ENCODE measurements around the gene VPS39. TPM values are rescaled to one million over a fixed set of nuclear protein-coding genes. Genes with fewer than 3 reads are reported as not detected.

The VPS39 gene
- total and polyA plus RNA-seq, 9 of the 15 experiments (the other 6 are each of a cell fraction or from before 2014, with no cell fraction given): 3.2 to 37.3 (median 21.8) TPM

DNA sequence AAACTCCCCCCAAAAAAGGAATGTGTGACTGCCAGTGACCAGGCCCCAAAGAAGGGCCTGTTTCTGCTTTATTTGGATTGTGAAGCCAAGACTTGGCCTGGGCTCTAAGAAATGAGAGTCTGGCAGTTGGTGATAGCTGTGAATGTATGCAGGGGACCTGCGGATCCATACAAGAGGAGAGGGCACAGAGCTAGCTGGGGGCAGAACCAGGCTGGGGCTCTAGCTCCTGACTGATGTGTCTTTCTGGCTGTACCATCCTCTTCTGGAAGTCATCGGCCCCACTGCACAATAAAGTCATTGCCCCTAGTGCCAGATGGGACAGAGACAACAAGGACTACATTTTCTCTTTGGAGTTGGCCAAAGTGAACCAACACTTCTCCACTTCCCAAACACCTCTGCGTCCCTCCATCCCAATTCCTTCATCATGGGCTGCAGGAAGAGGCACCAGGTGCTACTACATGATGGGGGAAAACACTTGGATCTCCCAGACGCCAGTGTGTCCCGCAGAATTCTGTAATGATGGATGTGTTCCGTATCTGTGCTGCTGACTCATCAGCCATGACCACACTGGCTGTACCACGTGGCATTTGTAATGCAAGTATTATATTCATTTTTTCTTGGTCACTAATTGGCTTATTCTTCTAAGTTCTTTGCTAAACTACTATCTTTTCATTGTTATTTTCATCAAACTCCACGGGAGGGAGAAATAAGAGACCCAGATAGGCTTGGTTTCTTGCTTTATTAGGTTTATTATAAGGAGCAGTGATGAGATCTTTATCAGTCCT is 49.9 kb downstream of the VPS39 start (continued):
- no peak for TF ChIP-seq NFRKB (IDR thresholded peaks at IDR 0.05; ENCODE audit: low read depth)
- TF ChIP-seq MEIS2 (IDR thresholded peaks at IDR 0.05; ENCODE audit: partially characterized antibody): peak; percentile 95
- TF ChIP-seq MTA1 (IDR thresholded peaks at IDR 0.05; ENCODE audit: borderline replicate concordance): peak; percentile 26; the same call in 1 of the 2 replicates
- peak; percentile 94 for TF ChIP-seq MAFG (tag; conservative IDR thresholded peaks at IDR 0.05)
- TF ChIP-seq SIX5 (IDR thresholded peaks at IDR 0.05; ENCODE audit: borderline replicate concordance in 1 of 2, insufficient read depth in 1 of 2, low read depth in 1 of 2, low read length in 2 of 2): no peak
- TF ChIP-seq, protein P1, sequence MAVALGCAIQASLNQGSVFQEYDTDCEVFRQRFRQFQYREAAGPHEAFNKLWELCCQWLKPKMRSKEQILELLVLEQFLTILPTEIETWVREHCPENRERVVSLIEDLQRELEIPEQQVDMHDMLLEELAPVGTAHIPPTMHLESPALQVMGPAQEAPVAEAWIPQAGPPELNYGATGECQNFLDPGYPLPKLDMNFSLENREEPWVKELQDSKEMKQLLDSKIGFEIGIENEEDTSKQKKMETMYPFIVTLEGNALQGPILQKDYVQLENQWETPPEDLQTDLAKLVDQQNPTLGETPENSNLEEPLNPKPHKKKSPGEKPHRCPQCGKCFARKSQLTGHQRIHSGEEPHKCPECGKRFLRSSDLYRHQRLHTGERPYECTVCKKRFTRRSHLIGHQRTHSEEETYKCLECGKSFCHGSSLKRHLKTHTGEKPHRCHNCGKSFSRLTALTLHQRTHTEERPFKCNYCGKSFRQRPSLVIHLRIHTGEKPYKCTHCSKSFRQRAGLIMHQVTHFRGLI (CRISPR knock-in tag; IDR thresholded peaks at IDR 0.05): no peak
- TF ChIP-seq ZNF586 (CRISPR knock-in tag; conservative IDR thresholded peaks at IDR 0.05): no peak
- TF ChIP-seq HCFC1 (IDR thresholded peaks at IDR 0.05; ENCODE audit: low read depth, low read length): no peak
- TF ChIP-seq RBBP5 (IDR thresholded peaks at IDR 0.05; ENCODE audit: borderline replicate concordance, insufficient read depth, low read length, poor library complexity, severe bottlenecking): no peak
- TF ChIP-seq, protein P2, sequence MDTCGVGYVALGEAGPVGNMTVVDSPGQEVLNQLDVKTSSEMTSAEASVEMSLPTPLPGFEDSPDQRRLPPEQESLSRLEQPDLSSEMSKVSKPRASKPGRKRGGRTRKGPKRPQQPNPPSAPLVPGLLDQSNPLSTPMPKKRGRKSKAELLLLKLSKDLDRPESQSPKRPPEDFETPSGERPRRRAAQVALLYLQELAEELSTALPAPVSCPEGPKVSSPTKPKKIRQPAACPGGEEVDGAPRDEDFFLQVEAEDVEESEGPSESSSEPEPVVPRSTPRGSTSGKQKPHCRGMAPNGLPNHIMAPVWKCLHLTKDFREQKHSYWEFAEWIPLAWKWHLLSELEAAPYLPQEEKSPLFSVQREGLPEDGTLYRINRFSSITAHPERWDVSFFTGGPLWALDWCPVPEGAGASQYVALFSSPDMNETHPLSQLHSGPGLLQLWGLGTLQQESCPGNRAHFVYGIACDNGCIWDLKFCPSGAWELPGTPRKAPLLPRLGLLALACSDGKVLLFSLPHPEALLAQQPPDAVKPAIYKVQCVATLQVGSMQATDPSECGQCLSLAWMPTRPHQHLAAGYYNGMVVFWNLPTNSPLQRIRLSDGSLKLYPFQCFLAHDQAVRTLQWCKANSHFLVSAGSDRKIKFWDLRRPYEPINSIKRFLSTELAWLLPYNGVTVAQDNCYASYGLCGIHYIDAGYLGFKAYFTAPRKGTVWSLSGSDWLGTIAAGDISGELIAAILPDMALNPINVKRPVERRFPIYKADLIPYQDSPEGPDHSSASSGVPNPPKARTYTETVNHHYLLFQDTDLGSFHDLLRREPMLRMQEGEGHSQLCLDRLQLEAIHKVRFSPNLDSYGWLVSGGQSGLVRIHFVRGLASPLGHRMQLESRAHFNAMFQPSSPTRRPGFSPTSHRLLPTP (IDR thresholded peaks at IDR 0.05; ENCODE audit: borderline replicate concordance, extremely low read depth, insufficient read length): no peak
- TF ChIP-seq NFE2 (IDR thresholded peaks at IDR 0.05; ENCODE audit: low read depth): peak; percentile 93
- no peak for TF ChIP-seq PPARD (CRISPR knock-in tag; IDR thresholded peaks at IDR 0.05)
- TF ChIP-seq SETDB1 (IDR thresholded peaks at IDR 0.05; ENCODE audit: low read length): no peak
- TF ChIP-seq, protein P3, sequence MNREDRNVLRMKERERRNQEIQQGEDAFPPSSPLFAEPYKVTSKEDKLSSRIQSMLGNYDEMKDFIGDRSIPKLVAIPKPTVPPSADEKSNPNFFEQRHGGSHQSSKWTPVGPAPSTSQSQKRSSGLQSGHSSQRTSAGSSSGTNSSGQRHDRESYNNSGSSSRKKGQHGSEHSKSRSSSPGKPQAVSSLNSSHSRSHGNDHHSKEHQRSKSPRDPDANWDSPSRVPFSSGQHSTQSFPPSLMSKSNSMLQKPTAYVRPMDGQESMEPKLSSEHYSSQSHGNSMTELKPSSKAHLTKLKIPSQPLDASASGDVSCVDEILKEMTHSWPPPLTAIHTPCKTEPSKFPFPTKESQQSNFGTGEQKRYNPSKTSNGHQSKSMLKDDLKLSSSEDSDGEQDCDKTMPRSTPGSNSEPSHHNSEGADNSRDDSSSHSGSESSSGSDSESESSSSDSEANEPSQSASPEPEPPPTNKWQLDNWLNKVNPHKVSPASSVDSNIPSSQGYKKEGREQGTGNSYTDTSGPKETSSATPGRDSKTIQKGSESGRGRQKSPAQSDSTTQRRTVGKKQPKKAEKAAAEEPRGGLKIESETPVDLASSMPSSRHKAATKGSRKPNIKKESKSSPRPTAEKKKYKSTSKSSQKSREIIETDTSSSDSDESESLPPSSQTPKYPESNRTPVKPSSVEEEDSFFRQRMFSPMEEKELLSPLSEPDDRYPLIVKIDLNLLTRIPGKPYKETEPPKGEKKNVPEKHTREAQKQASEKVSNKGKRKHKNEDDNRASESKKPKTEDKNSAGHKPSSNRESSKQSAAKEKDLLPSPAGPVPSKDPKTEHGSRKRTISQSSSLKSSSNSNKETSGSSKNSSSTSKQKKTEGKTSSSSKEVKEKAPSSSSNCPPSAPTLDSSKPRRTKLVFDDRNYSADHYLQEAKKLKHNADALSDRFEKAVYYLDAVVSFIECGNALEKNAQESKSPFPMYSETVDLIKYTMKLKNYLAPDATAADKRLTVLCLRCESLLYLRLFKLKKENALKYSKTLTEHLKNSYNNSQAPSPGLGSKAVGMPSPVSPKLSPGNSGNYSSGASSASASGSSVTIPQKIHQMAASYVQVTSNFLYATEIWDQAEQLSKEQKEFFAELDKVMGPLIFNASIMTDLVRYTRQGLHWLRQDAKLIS (CRISPR knock-in tag; IDR thresholded peaks at IDR 0.05): no peak
- TF ChIP-seq, protein P4, sequence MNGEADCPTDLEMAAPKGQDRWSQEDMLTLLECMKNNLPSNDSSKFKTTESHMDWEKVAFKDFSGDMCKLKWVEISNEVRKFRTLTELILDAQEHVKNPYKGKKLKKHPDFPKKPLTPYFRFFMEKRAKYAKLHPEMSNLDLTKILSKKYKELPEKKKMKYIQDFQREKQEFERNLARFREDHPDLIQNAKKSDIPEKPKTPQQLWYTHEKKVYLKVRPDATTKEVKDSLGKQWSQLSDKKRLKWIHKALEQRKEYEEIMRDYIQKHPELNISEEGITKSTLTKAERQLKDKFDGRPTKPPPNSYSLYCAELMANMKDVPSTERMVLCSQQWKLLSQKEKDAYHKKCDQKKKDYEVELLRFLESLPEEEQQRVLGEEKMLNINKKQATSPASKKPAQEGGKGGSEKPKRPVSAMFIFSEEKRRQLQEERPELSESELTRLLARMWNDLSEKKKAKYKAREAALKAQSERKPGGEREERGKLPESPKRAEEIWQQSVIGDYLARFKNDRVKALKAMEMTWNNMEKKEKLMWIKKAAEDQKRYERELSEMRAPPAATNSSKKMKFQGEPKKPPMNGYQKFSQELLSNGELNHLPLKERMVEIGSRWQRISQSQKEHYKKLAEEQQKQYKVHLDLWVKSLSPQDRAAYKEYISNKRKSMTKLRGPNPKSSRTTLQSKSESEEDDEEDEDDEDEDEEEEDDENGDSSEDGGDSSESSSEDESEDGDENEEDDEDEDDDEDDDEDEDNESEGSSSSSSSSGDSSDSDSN (IDR thresholded peaks at IDR 0.05; ENCODE audit: borderline replicate concordance in 1 of 2, low read depth in 2 of 2, low read length in 2 of 2): no peak
- no peak for TF ChIP-seq KAT8 (IDR thresholded peaks at IDR 0.05; ENCODE audit: low read depth)

Data from K562 (cell line).